A172 (cell line): ENCODE results near the gene RNF133. TPM values are rescaled to one million over a fixed set of nuclear protein-coding genes. Genes with fewer than 3 reads are reported as not detected.

ENCODE experiments used
- total RNA-seq: library from RNA; depleted of rRNA; stranded (reverse); fragments of >200 nt; shearing (Covaris generic); gene quantifications from 2 replicates; pipeline ENCODE4 v1.2.3, GENCODE V29; 2014; rRNA removed

Gene RNF133
- total RNA-seq, 1 experiment from 2014 or later: not detected

Other genes with a start within 250 kb of the RNF133 start
- gene RNF148, start 3.8 kb upstream of the RNF133 start, total RNA-seq: not detected in 2 replicates
- gene CADPS2, start 187.3 kb upstream of the RNF133 start, total RNA-seq: 3.4 and 3.7 TPM in 2 replicates